MM.1S (cell line): ENCODE measurements around the gene ACSL4.
"Not testable (repeated sequence)": the region's sequence is repeated elsewhere in the genome, so short reads cannot be mapped to it uniquely, and the experiment has no call there.

Experiments
- DNase-seq: peaks from one replicate; pipeline ENCODE4 v3.0.0-alpha.2; 2015
- H2AFZ ChIP-seq: fragments of 300-600 bp; sonication (generic); 2 replicates; pipeline ENCODE4 v1.6.0; 2016; ENCODE audit warnings: antibody characterized with exemption, low read length
- H3F3A ChIP-seq: fragments of 300-600 bp; sonication (generic); 2 replicates; pipeline ENCODE4 v1.6.1; 2016; ENCODE audit warnings: mild to moderate bottlenecking, antibody characterized with exemption, low read length, moderate library complexity, mixed read lengths; ENCODE audit not compliant: insufficient read depth
- H3K27ac ChIP-seq: fragments of 300-600 bp; sonication (generic); 2 replicates; pipeline ENCODE4 v1.5.1; 2016; ENCODE audit warnings: mild to moderate bottlenecking, low read length
- H3K27me3 ChIP-seq: fragments of 300-600 bp; sonication (generic); replicated peaks from 2 replicates; pipeline ENCODE4 v1.6.0; 2016; ENCODE audit warnings: low read length; ENCODE audit not compliant: insufficient read depth
- H3K36me3 ChIP-seq: fragments of 300-600 bp; sonication (generic); replicated peaks from 2 replicates; pipeline ENCODE4 v1.6.1; 2016; ENCODE audit warnings: mild to moderate bottlenecking, low read length, mixed read lengths; ENCODE audit not compliant: insufficient read depth
- H3K4me1 ChIP-seq: fragments of 300-600 bp; sonication (generic); 2 replicates; pipeline ENCODE4 v1.6.1; 2016; ENCODE audit warnings: low read length, mixed read lengths
- H3K4me2 ChIP-seq: fragments of 300-600 bp; sonication (generic); 2 replicates; pipeline ENCODE4 v1.6.0; 2016; ENCODE audit warnings: low read depth, low read length
- H3K4me3 ChIP-seq: fragments of 300-600 bp; sonication (generic); 2 replicates; pipeline ENCODE4 v1.5.1; 2016; ENCODE audit warnings: low read length, mixed read lengths
- H3K79me2 ChIP-seq: fragments of 300-600 bp; sonication (generic); 2 replicates; pipeline ENCODE4 v1.6.1; 2016; ENCODE audit warnings: mixed run types, low read length, mixed read lengths
- H3K9ac ChIP-seq: fragments of 300-600 bp; sonication (generic); 2 replicates; pipeline ENCODE4 v1.6.1; 2016; ENCODE audit warnings: low read length, mixed read lengths
- H3K9me2 ChIP-seq: fragments of 300-600 bp; sonication (generic); replicated peaks from 2 replicates; pipeline ENCODE4 v1.6.1; 2016; ENCODE audit warnings: mild to moderate bottlenecking, low read length, mixed read lengths; ENCODE audit not compliant: insufficient read depth
- H3K9me3 ChIP-seq: fragments of 300-600 bp; sonication (generic); replicated peaks from 2 replicates; pipeline ENCODE4 v1.6.1; 2016; ENCODE audit warnings: mild to moderate bottlenecking, low read length, mixed read lengths; ENCODE audit not compliant: insufficient read depth
- H4K20me1 ChIP-seq: fragments of 300-600 bp; sonication (generic); 2 replicates; pipeline ENCODE4 v1.6.1; 2016; ENCODE audit warnings: mild to moderate bottlenecking, low read length, moderate library complexity, mixed read lengths; ENCODE audit not compliant: insufficient read depth
- CTCF ChIP-seq: fragments of 300-600 bp; sonication (generic); IDR thresholded peaks from 2 replicates; pipeline ENCODE4 v1.5.1; 2016; ENCODE audit warnings: antibody characterized with exemption, low read length, mixed read lengths
- EZH2 ChIP-seq: fragments of 300-600 bp; sonication (generic); optimal IDR thresholded peaks from 2 replicates; pipeline ENCODE3; 2017; ENCODE audit warnings: low read depth, mild to moderate bottlenecking, antibody characterized with exemption, low read length, mixed read lengths
- EZH2phosphoT487 ChIP-seq: fragments of 300-600 bp; sonication (generic); IDR thresholded peaks from 2 replicates; pipeline ENCODE4 v1.6.1; 2018; ENCODE audit warnings: antibody characterized with exemption, low read length

The ACSL4 gene

GRCh38 chrX:109643687-109644086 lies 89.4 kb downstream of the ACSL4 start:
- Histone ChIP-seq H3K4me1 (no peaks in the 10 kb centered on the region), H3K9me3 (no peaks in the 10 kb centered on the region), H3K4me3 (no peak overlapping the region), H3K4me2 (no peak overlapping the region), H3K27ac (no peak overlapping the region), H3K79me2 (no peaks in the 10 kb centered on the region), H4K20me1 (no peaks in the 10 kb centered on the region), H3K36me3 (no peaks in the 10 kb centered on the region), H3K9ac (no peak overlapping the region), H2AFZ (no peak overlapping the region), H3F3A (no peaks in the 10 kb centered on the region), H3K9me2 (no peaks in the 10 kb centered on the region), H3K27me3 (no peaks in the 10 kb centered on the region)
- no peak for DNase-seq
- TF ChIP-seq EZH2phosphoT487, result no peak
- TF ChIP-seq CTCF, result no peak
- no peak for TF ChIP-seq EZH2

GRCh38 chrX:109638158-109638557 lies 94.9 kb downstream of the ACSL4 start:
- no peak overlapping the region for H3K27ac ChIP-seq
- no peaks in the 10 kb centered on the region for H3K79me2 ChIP-seq
- no peak for TF ChIP-seq CTCF
- TF ChIP-seq EZH2phosphoT487, result no peak
- no peak for TF ChIP-seq EZH2
- no peaks in the 10 kb centered on the region for H3F3A ChIP-seq
- no peaks in the 10 kb centered on the region for H3K4me1 ChIP-seq
- H3K9me3 ChIP-seq, result no peaks in the 10 kb centered on the region
- H3K9me2 ChIP-seq, result no peaks in the 10 kb centered on the region
- H4K20me1 ChIP-seq, result no peaks in the 10 kb centered on the region
- no peak for DNase-seq
- H2AFZ ChIP-seq, result no peak overlapping the region
- no peak overlapping the region for H3K4me2 ChIP-seq
- H3K9ac ChIP-seq, result no peak overlapping the region
- no peak overlapping the region for H3K4me3 ChIP-seq
- H3K27me3 ChIP-seq, result no peaks in the 10 kb centered on the region
- H3K36me3 ChIP-seq, result no peaks in the 10 kb centered on the region

- H3K9me3 ChIP-seq, H3K4me3 ChIP-seq, H3F3A ChIP-seq, H3K27ac ChIP-seq, H3K4me1 ChIP-seq, H3K79me2 ChIP-seq, H3K36me3 ChIP-seq, H3K9me2 ChIP-seq, H4K20me1 ChIP-seq, H2AFZ ChIP-seq, H3K9ac ChIP-seq, DNase-seq, H3K27me3 ChIP-seq, H3K4me2 ChIP-seq: not testable (repeated sequence)
These were observed 95.6 kb downstream of the ACSL4 start for GRCh38 chrX:109637477-109637876.

GRCh38 chrX:109635146-109635545 lies 97.9 kb downstream of the ACSL4 start:
- H3K36me3 ChIP-seq, result no peaks in the 10 kb centered on the region

More at GRCh38 chrX:109635146-109635545, 97.9 kb downstream of the ACSL4 start:
- peak; percentile 38 for DNase-seq
- Histone ChIP-seq H3K9ac (no peak overlapping the region), H3K4me1 (no peaks in the 10 kb centered on the region), H3K9me3 (no peaks in the 10 kb centered on the region), H3K4me3 (no peak overlapping the region), H3F3A (no peaks in the 10 kb centered on the region), H3K4me2 (no peak overlapping the region), H3K79me2 (no peaks in the 10 kb centered on the region), H2AFZ (no peak overlapping the region), H3K27ac (no peak overlapping the region), H3K27me3 (no peaks in the 10 kb centered on the region), H4K20me1 (no peaks in the 10 kb centered on the region), H3K9me2 (no peaks in the 10 kb centered on the region)
- TF ChIP-seq EZH2phosphoT487 (no peak), EZH2 (no peak), CTCF (peak; percentile 68)
